GM12878 (cell line): Measurements from ENCODE around the gene ATXN1. TPM values are rescaled to one million over a fixed set of nuclear protein-coding genes. Genes with fewer than 3 reads are reported as not detected.

Experiments
- ATAC-seq: fragments of 200-7000 bp; cut with Tn5 transposase; 3 replicates; pipeline ENCODE4 v1.9.1; 2020; ENCODE audit warnings: mild to moderate bottlenecking, moderate library complexity
- BruUV-seq: library from RNA; stranded (reverse); fragments of 400-500 nt; replicated peaks from 2 replicates; lab custom pipeline; 2021; lab: Mats Ljungman, UMichigan
- CTCF ChIA-PET: fragments of 300-600 bp; sonication (Branson Sonifier 250); formaldehyde crosslinking; extraction: SDS; loops from one replicate; lab custom pipeline; 2021; ENCODE audit warnings: inconsistent platforms; lab: Yijun Ruan, JAX
- POLR2A ChIA-PET: fragments of 350-600 bp; formaldehyde crosslinking; extraction: SDS; loops from one replicate; lab custom pipeline; 2021; ENCODE audit warnings: inconsistent platforms; lab: Charles Lee
- RAD21 ChIA-PET: fragments of 300-600 bp; sonication (Branson Sonifier 250); formaldehyde crosslinking; loops from one replicate; lab custom pipeline; 2023; ENCODE audit warnings: antibody characterized with exemption; ENCODE audit not compliant: unreplicated experiment; lab: Charles Lee
- SMC1A ChIA-PET: fragments of 300-600 bp; sonication (Branson Sonifier 250); formaldehyde crosslinking; loops from one replicate; lab custom pipeline; 2023; ENCODE audit not compliant: unreplicated experiment, uncharacterized antibody; lab: Charles Lee
- DNase-seq: peaks from one replicate; pipeline ENCODE4 v3.0.0-alpha.2; 2011; ENCODE audit warnings: low read depth, low spot score
- FAIRE-seq: peaks from 3 replicates; lab custom pipeline; 2011; peaks lifted over from hg19 to GRCh38; lab: Jason Lieb, UNC
- H2AFZ ChIP-seq: 2 replicates; pipeline ENCODE4 v1.6.0; 2011; ENCODE audit warnings: low read depth, low read length, control low read depth; ENCODE audit not compliant: control insufficient read depth
- H3K27ac ChIP-seq: 2 replicates; pipeline ENCODE4 v1.5.1; 2011; ENCODE audit warnings: control low read depth; ENCODE audit not compliant: control insufficient read depth, insufficient read depth
- H3K27me3 ChIP-seq, 2 experiments: replicated peaks in 1 of 2; 2 replicates each; pipeline versions ENCODE4 v1.6.0 to v1.6.1; 2011; ENCODE audit warnings: low read length in 1 of 2; ENCODE audit not compliant: control insufficient read depth in 2 of 2, insufficient read depth in 2 of 2
- H3K36me3 ChIP-seq, 2 experiments: 2 replicates each; pipeline ENCODE4 v1.5.1; 2011; ENCODE audit warnings: low read length in 1 of 2; ENCODE audit not compliant: control insufficient read depth in 2 of 2, insufficient read depth in 2 of 2
- H3K4me1 ChIP-seq: 2 replicates; pipeline ENCODE4 v1.6.1; 2011; ENCODE audit warnings: mild to moderate bottlenecking, low read length, moderate library complexity, mixed read lengths; ENCODE audit not compliant: control insufficient read depth, insufficient read depth
- H3K4me2 ChIP-seq: 2 replicates; pipeline ENCODE4 v1.6.0; 2011; ENCODE audit warnings: control low read depth; ENCODE audit not compliant: control insufficient read depth, insufficient read depth
- H3K4me3 ChIP-seq: fragments of 200-600 bp; sonication (generic); 2 replicates; pipeline ENCODE4 v1.5.1; 2016
- H3K79me2 ChIP-seq: 2 replicates; pipeline ENCODE4 v1.6.0; 2011; ENCODE audit warnings: low read length; ENCODE audit not compliant: control insufficient read depth, insufficient read depth
- H3K9ac ChIP-seq: 2 replicates; pipeline ENCODE4 v1.8.0; 2011; ENCODE audit warnings: low read length, control low read depth, mixed read lengths; ENCODE audit not compliant: control insufficient read depth, insufficient read depth
- H3K9me3 ChIP-seq: replicated peaks from 3 replicates; pipeline ENCODE4 v1.5.1; 2011; ENCODE audit warnings: mild to moderate bottlenecking, low read length; ENCODE audit not compliant: control insufficient read depth, insufficient read depth
- H4K20me1 ChIP-seq: 2 replicates; pipeline ENCODE4 v1.6.0; 2011; ENCODE audit not compliant: control insufficient read depth, insufficient read depth
- ASH2L ChIP-seq: fragments of 300-600, 200-600 bp; sonication (generic); IDR thresholded peaks from 2 replicates; pipeline ENCODE4 v1.6.1; 2017; ENCODE audit warnings: low read depth, mild to moderate bottlenecking, borderline replicate concordance
- CBX3 ChIP-seq: fragments of 200-600 bp; sonication (generic); IDR thresholded peaks from 2 replicates; pipeline ENCODE4 v1.6.1; 2016; ENCODE audit warnings: low read depth, borderline replicate concordance
- CREB1 ChIP-seq: IDR thresholded peaks from 2 replicates; pipeline ENCODE4 v1.6.1; 2012; ENCODE audit warnings: low read depth, mild to moderate bottlenecking, inconsistent platforms
- CREM ChIP-seq: IDR thresholded peaks from 2 replicates; pipeline ENCODE4 v1.6.1; 2014; ENCODE audit warnings: antibody characterized with exemption, low read depth
- EED ChIP-seq: sonication (generic); IDR thresholded peaks from 2 replicates; pipeline ENCODE4 v1.6.1; 2016; ENCODE audit warnings: antibody characterized with exemption, low read depth
- GABPA ChIP-seq: IDR thresholded peaks from 2 replicates; pipeline ENCODE4 v1.6.1; 2014; ENCODE audit warnings: antibody characterized with exemption, low read depth, mild to moderate bottlenecking, inconsistent platforms
- IKZF1 ChIP-seq: fragments of 450-650 bp; conservative IDR thresholded peaks from 2 replicates; pipeline ENCODE4 v1.6.1; 2017; ENCODE audit warnings: antibody characterized with exemption, mild to moderate bottlenecking
- JUNB ChIP-seq: IDR thresholded peaks from 2 replicates; pipeline ENCODE4 v1.6.1; 2016; ENCODE audit warnings: antibody characterized with exemption, mild to moderate bottlenecking
- KDM1A ChIP-seq: fragments of 200-600 bp; sonication (generic); IDR thresholded peaks from 2 replicates; pipeline ENCODE4 v1.6.1; 2016; ENCODE audit warnings: borderline replicate concordance
- LARP7 ChIP-seq: fragments of 450-650 bp; IDR thresholded peaks from 2 replicates; pipeline ENCODE4 v1.6.1; 2017; ENCODE audit warnings: mild to moderate bottlenecking
- MLLT1 ChIP-seq: fragments of 450-650 bp; IDR thresholded peaks from 2 replicates; pipeline ENCODE4 v1.6.1; 2016; ENCODE audit warnings: mild to moderate bottlenecking
- MTA3 ChIP-seq: IDR thresholded peaks from 2 replicates; pipeline ENCODE4 v1.6.1; 2012; ENCODE audit warnings: low read length, inconsistent platforms, borderline replicate concordance
- NFIC ChIP-seq: IDR thresholded peaks from 2 replicates; pipeline ENCODE4 v1.6.1; 2012; ENCODE audit warnings: low read depth, mild to moderate bottlenecking, inconsistent platforms, low read length, moderate library complexity
- RUNX3 ChIP-seq: IDR thresholded peaks from 2 replicates; pipeline ENCODE4 v1.6.1; 2012; ENCODE audit warnings: low read length, inconsistent platforms
- SMARCA5 ChIP-seq: fragments of 450-650 bp; IDR thresholded peaks from 2 replicates; pipeline ENCODE4 v1.6.1; 2017; ENCODE audit warnings: mild to moderate bottlenecking
- ZBTB4 ChIP-seq: fragments of 450-650 bp; formaldehyde crosslinking; IDR thresholded peaks from 2 replicates; pipeline ENCODE4 v1.4.0; 2022; ENCODE audit warnings: mild to moderate bottlenecking, moderate library complexity
- WGBS: methylation state at CpG from one replicate; pipeline ENCODE4 v1.1.6; 2016; ENCODE audit warnings: low lambda C conversion rate; ENCODE audit not compliant: insufficient replicate concordance, insufficient coverage; ENCODE audit errors: missing lambda C conversion rate; 5-methylcytosine and 5-hydroxymethylcytosine counted together
- in situ Hi-C: fragments of 300-500 bp; cut with MboI; formaldehyde crosslinking; loops from 9 replicates; pipeline ENCODE4 v1.14.3; 2018; ENCODE audit warnings: mixed read lengths
- intact Hi-C: fragments of 100-400 bp; cut with micrococcal nuclease; formaldehyde crosslinking; loops from one replicate; pipeline ENCODE4 v1.14.2; 2022; ENCODE audit not compliant: unreplicated experiment
- polyA plus RNA-seq, 11 experiments: library from polyadenylated mRNA; depleted of rRNA in 4 of 11; unstranded in 6 of 11; stranded (reverse) in 5 of 11; fragments of >200 nt; fragmentation: Nextera tagmentation in 4 of 11; fragmentation: Illumina TruSeq in 1 of 11; extraction: Ambion mirVana in 4 of 11; extraction: Trizol in 1 of 11; gene quantifications; 1 replicate in 1 of 11; 2 replicates in 10 of 11; pipeline versions ENCODE4 v1.2.1 to v1.2.3, GENCODE V29; 2011 to 2016; ENCODE audit warnings: inconsistent platforms in 2 of 11, missing spikeins in 2 of 11, low read depth in 1 of 11
- total RNA-seq, 4 experiments: library from RNA; depleted of rRNA in 3 of 4; stranded (reverse); fragments of >200 nt in 3 of 4; fragmentation: Illumina TruSeq in 1 of 4; extraction: Trizol in 1 of 4; gene quantifications; 2 replicates each; pipeline versions ENCODE4 v1.2.1 to v1.2.3, GENCODE V29; 2013 to 2021
- TF ChIP-seq, protein P1 (sequence below): IDR thresholded peaks from 2 replicates; pipeline ENCODE4 v1.6.1; 2011; ENCODE audit warnings: borderline replicate concordance, low read depth, mild to moderate bottlenecking, moderate library complexity, low read length; ENCODE audit not compliant: insufficient read depth, poor library complexity, severe bottlenecking
- TF ChIP-seq, protein P2 (sequence below): fragments of 150-350 bp; IDR thresholded peaks from 2 replicates; pipeline ENCODE4 v1.6.1; 2014; ENCODE audit warnings: mild to moderate bottlenecking, low read depth, low read length

ATXN1 gene
- total and polyA plus RNA-seq, 10 of the 15 experiments (the other 5 are each of a cell fraction or from before 2014, with no cell fraction given): 12.2 to 51.2 (median 20.5) TPM

DNA sequence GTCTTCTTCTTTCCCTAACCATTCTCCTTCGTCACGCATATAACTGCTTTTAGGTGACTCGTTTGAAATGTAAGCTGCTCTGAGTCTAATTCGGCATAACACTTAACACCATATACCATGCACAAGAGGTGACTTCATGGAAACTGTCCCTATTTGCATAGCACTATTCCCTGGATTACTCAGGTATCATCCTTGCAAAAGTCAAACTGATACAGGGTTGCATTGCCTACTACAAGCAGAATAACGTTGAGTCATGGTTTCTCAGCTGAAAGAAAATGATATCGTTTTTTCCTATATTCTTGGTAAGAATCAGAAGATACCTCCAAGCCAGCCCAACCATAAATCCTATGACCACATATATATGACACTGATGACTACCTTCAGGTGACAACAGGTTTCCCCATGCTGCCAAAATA is 227.5 kb downstream of the ATXN1 start:
- intact Hi-C loops: no loop called here
- BruUV-seq: no TSS peak
- TF ChIP-seq MTA3 (no peak), CBX3 (no peak), EED (peak; percentile 24; the same call in 1 of the 2 replicates), CREM (peak; percentile 54; the same call in 1 of the 2 replicates), NFIC (peak; percentile 60; the same call in 1 of the 2 replicates), MLLT1 (no peak), ZBTB4 (no peak), LARP7 (no peak), SMARCA5 (no peak), GABPA (no peak), JUNB (peak; percentile 58), ASH2L (no peak), KDM1A (no peak), RUNX3 (peak; percentile 18; the same call in 1 of the 2 replicates), CREB1 (peak; percentile 47; the same call in 1 of the 2 replicates), IKZF1 (no peak)
- TF ChIP-seq, protein P1, sequence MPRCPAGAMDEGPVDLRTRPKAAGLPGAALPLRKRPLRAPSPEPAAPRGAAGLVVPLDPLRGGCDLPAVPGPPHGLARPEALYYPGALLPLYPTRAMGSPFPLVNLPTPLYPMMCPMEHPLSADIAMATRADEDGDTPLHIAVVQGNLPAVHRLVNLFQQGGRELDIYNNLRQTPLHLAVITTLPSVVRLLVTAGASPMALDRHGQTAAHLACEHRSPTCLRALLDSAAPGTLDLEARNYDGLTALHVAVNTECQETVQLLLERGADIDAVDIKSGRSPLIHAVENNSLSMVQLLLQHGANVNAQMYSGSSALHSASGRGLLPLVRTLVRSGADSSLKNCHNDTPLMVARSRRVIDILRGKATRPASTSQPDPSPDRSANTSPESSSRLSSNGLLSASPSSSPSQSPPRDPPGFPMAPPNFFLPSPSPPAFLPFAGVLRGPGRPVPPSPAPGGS: peak; percentile 32
- TF ChIP-seq, protein P2, sequence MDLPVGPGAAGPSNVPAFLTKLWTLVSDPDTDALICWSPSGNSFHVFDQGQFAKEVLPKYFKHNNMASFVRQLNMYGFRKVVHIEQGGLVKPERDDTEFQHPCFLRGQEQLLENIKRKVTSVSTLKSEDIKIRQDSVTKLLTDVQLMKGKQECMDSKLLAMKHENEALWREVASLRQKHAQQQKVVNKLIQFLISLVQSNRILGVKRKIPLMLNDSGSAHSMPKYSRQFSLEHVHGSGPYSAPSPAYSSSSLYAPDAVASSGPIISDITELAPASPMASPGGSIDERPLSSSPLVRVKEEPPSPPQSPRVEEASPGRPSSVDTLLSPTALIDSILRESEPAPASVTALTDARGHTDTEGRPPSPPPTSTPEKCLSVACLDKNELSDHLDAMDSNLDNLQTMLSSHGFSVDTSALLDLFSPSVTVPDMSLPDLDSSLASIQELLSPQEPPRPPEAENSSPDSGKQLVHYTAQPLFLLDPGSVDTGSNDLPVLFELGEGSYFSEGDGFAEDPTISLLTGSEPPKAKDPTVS: no peak

More for the DNA sequence above, 227.5 kb downstream of the ATXN1 start:
- no peaks in the 10 kb centered on the region for H3K79me2 ChIP-seq
- H3K4me1 ChIP-seq: no peaks in the 10 kb centered on the region
- ChIA-PET POLR2A (interaction anchor here (1.1 kb wide), 1 partner anchor 10 kb away, joined by 5 read pairs; no protein-coding TSS in a partner anchor), SMC1A (interaction anchor here (0.9 to 1.3 kb wide), 5 partner anchors 18 to 107 kb away, joined by 3 to 4 read pairs (median 3); no protein-coding TSS in a partner anchor), RAD21 (interaction anchor here (1.5 kb wide), 1 partner anchor 119 kb away, joined by 3 read pairs; no protein-coding TSS in a partner anchor), CTCF (interaction anchor here (0.7 to 1.8 kb wide), 6 partner anchors 11 to 230 kb away, joined by 3 to 8 read pairs (median 4); no protein-coding TSS in a partner anchor)
- H3K27ac ChIP-seq: no peak overlapping the region
- no peaks in the 10 kb centered on the region for H4K20me1 ChIP-seq
- 58% methylated on average over 6 of the region's 6 CpGs for WGBS
- H3K27me3 ChIP-seq: no peaks in the 10 kb centered on the region
- no peak for DNase-seq
- no peak for FAIRE-seq
- no peaks in the 10 kb centered on the region for H3K36me3 ChIP-seq
- H2AFZ ChIP-seq: no peak overlapping the region
- H3K4me3 ChIP-seq: no peak overlapping the region
- H3K9ac ChIP-seq: no peak overlapping the region
- no peak overlapping the region for H3K4me2 ChIP-seq
- H3K9me3 ChIP-seq: no peaks in the 10 kb centered on the region
- peak; percentile 27 for ATAC-seq
- in situ Hi-C loops: no loop called here
